HL-60 (cell line): ENCODE measurements around the gene MFRP.

ENCODE experiments used
- CTCF ChIP-seq: IDR thresholded peaks from one replicate; pipeline ENCODE4 v1.5.1; 2011; ENCODE audit warnings: low read length, control low read depth, inconsistent platforms; ENCODE audit not compliant: insufficient read depth
- POLR2AphosphoS5 ChIP-seq: IDR thresholded peaks from 2 replicates; pipeline ENCODE4 v1.6.1; 2012; ENCODE audit warnings: low read depth

DNA sequence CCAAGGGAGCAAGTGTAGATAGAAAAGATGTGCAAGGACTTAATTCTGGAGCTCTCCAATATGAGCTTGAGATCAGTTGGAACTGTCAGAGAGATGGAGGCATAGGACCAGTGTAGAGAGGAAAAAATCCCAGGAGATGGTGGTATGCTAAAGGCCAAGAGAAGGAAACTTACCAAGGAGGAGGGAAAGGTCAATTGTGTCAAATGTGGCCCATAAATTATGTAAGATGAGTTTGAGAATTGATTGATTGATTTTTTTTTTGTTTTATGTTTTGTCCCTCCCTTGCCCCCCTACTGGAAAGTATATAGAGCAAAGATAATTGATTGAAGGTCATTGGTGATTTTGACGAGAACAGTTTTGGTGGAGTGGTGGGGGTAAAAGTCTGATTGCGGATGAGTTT is 37.8 kb upstream of the MFRP start:
- TF ChIP-seq CTCF (no peak), POLR2AphosphoS5 (no peak)
